SIG-M5 treated with dmso at 0.1 percent for 504 hours (cell line): ENCODE data around the gene PCNX3.

ENCODE experiments used
- DNase-seq: peaks from one replicate; lab custom pipeline; 2025; ENCODE audit not compliant: unreplicated experiment; lab: John Stamatoyannopoulos, UW

PCNX3 gene

DNA sequence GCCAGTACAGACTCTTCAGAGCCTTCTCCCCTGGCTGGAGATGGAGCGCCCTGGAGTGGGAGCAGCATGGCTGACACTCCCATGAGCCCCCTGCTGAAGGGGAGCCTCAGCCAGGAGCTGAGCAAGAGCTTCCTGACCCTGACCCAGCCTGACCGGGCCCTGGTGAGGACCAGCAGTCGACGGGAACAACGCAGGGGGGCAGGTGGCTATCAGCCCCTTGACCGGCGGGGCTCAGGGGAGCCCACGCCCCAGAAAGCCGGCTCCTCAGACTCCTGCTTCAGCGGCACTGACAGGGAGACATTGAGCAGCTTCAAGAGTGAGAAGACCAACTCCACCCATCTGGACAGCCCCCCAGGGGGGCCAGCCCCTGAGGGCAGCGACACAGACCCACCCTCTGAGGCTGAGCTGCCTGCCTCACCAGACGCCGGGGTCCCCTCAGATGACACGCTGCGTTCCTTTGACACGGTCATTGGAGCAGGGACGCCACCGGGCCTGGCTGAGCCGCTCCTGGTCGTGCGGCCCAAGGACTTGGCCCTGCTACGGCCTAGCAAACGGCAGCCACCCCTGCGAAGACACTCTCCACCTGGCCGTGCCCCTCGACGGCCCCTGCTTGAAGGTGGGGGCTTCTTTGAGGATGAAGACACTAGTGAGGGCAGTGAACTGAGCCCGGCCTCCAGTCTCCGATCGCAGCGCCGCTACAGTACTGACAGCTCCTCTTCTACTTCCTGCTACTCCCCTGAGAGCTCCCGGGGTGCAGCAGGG is 2.6 kb downstream of the PCNX3 start:
- no peak for DNase-seq

GRCh38 chr11:65618763-65619162 is 3.2 kb downstream of the PCNX3 start:
- DNase-seq: no peak

DNA sequence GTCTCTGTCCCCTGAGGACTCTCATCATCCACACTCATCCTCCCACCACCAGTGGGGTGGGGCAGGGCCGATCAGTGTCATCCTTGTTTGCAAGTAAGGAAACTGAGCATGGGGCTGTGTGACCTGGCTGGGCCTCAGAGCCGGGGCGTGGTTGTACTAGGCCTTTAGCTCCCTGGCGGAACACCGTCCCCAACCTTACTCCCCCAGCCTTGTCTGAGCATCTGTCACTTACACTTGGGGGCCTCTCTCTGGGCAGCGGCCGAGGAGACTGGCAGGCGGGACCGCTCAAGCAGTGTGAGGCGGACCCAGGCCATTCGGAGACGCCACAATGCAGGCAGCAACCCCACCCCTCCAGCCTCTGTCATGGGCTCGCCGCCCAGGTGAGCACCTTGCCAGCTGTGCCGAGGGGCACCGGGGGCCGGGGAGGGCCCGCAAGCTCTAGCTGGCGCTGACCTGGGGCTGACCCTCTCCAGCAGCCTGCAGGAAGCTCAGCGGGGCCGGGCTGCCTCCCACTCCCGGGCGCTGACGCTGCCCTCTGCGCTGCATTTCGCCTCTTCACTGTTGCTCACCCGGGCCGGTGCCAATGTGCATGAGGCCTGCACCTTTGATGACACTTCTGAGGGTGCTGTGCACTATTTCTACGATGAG is 3.8 kb downstream of the PCNX3 start:
- no peak for DNase-seq

DNA sequence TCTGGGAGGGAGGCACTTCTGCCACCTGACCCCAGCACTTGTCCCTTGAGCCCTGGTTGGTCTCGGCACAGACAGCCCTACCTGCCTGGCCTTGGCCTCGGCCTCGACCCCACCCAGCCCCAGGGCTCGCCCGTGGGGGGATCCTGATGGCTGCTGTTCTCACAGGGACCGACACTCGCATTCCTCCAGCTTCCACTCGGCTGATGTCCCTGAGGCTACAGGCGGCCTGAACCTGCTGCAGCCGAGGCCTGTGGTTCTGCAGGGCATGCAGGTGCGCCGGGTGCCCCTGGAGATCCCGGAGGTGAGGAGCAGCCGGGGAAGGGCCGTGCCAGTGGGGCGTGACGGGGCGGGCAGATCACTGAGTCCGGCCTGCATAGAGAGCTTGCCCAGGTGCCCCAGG is 5.1 kb downstream of the PCNX3 start:
- DNase-seq: no peak

DNA sequence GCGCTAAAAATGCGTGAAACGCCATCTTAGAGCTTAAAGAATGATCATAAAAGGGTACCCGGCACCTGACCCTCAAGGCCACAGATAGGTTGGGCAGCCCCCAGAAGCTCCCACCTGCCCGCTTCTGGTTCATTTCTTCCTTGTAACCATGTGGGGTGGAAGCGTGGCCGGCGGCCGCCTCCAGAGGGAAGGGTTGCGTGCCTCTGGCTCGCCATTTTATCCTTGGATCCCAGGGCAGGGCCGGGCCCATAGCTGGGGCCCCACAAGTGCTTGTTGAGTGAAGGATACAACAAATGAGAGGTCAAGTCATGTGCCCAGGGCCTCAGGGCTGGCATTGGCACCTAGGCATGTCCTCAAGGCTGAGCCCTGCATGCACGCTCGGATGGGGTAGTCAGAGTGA is 5.9 kb downstream of the PCNX3 start:
- DNase-seq: no peak

GRCh38 chr11:65622011-65622410 is 6.4 kb downstream of the PCNX3 start:
- no peak for DNase-seq

DNA sequence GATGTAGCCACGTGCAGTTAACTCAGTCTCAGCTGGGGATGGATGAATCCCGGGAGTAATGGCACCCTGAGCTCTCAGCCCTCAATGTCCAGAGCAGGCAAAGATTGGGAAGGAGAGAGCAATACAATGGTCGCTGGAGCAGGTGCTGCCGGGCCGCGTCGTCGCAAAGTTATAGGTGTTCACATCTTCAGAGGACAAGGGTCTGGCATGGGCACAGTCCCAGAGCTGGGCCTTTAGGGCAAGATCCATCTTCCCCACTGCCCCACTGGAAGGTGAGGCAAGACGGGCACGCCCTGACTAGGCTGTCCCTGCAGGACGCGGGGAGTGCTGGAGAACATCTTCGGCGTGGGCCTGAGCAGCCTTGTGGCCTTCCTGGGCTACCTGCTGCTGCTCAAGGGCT is 7.6 kb downstream of the PCNX3 start:
- DNase-seq: no peak

GRCh38 chr11:65623852-65624616 is 8.5 kb downstream of the PCNX3 start:
- DNase-seq: no peak

DNA sequence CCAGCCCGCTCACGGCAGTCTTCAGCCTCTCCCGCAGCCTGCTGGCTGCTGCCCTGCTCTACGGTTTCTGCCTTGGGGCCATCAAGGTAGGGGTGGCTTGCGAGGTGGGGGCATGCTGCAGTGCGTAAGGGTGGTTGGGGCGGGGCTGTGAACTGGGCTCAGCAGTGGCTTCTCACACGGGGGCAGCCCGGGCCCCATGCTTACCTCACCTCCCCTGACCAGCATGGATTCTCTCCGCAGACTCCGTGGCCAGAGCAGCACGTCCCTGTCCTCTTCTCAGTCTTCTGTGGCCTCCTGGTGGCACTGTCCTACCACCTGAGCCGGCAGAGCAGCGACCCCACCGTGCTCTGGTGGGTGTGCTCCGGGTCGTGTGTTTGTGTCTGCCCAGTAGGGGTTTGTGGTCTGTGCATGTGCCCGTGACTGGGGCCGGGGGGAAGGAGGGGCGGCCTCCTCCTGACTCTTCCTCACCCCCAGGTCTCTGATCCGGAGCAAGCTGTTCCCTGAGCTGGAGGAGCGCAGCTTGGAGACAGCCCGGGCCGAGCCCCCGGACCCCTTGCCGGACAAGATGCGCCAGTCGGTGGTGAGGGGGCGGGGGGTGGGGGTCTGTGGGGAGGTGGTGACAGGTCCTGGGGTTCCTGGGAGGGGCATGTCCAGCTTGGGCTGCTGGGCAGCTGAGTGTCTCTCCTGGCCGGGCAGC is 9.5 kb downstream of the PCNX3 start:
- no peak for DNase-seq

- no peak for DNase-seq
Observed at GRCh38 chr11:65625628-65626342, 10.2 kb downstream of the PCNX3 start.

GRCh38 chr11:65627202-65627601 is 11.6 kb downstream of the PCNX3 start:
- no peak for DNase-seq

DNA sequence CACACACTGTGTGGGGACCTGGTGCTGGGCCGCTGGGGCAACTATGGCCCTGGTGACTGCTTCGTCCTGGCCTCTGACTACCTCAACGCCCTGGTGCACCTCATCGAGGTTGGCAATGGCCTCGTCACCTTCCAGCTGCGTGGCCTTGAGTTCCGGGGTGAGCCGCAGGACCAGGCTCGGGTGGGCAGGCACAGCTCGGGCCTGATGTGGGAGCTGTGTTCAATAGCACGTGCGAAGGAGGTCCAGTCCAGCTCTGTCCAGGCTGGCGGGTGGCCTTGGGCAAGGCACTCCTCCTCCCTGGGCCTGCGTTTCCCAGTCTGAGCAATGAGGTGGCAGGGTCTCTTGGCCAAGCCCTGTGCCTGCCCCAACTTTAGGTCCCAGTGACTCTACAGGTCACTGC is 14.0 kb downstream of the PCNX3 start:
- no peak for DNase-seq

GRCh38 chr11:65630215-65630614 is 14.6 kb downstream of the PCNX3 start:
- no peak for DNase-seq

DNA sequence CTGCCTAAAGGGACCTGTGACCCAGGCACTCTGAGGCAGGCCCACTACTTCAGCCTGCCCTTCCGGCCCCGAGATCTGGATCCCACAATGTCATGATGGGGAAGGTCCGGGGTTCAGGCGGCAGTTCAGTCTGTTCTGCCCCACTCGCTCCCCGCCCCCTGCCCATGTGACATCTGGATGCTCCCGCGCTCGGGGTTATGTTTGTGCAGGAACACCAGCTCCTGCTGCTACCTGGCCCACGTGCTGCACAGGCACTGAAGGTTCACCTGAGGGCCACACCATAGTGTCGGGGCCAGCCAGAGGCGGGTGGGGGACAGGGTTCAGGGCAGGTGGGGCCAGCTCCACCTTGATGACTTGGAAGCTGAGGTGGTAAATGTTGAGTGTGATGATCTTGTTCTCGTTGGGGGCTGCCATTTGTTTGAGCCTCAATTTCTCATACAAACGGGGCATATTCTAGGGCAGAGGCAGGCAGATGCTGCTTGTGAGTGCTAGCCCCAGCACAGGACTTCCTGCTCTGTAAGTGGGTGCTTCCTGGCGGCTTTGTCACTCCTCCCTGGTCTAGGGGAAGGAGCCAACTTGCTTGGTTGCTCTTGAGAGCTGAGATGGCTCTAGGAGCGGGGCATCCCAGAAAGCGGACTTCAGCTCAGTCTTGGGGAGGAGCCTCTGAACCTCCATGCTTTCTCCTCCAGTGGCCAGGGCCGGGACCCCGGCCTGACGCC is 18.0 kb downstream of the PCNX3 start:
- DNase-seq: no peak

- no peak for DNase-seq
Observed at GRCh38 chr11:65634109-65634436, 18.5 kb downstream of the PCNX3 start.

- no peak for DNase-seq
Observed at GRCh38 chr11:65634440-65634839, 18.9 kb downstream of the PCNX3 start.

DNA sequence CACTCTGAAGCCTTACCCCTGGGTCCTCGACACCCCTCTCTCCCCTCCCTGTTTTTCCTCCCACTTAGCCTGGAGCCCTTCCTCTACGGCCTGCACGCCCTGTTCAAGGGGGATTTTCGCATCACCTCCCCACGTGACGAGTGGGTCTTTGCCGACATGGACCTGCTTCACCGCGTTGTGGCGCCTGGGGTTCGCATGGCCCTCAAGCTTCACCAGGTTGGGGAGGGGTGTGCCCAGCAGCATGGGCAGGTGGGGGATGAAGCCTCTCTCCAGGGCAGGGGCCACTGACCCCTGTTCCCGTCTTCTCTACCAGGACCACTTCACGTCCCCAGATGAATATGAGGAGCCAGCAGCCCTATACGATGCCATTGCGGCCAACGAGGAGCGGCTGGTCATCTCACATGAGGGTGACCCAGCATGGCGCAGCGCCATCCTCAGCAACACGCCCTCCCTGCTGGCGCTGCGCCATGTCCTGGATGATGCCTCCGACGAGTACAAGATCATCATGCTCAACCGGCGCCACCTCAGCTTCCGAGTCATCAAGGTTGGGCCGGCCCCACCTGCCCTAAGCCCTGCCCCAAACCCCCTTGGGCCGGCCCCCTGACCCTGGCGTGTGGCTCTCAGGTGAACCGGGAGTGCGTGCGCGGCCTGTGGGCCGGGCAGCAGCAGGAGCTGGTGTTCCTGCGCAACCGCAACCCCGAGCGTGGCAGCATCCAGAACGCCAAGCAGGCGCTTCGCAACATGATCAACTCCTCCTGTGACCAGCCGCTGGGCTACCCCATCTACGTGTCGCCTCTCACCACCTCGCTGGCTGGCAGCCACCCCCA is 19.5 kb downstream of the PCNX3 start:
- no peak for DNase-seq

DNA sequence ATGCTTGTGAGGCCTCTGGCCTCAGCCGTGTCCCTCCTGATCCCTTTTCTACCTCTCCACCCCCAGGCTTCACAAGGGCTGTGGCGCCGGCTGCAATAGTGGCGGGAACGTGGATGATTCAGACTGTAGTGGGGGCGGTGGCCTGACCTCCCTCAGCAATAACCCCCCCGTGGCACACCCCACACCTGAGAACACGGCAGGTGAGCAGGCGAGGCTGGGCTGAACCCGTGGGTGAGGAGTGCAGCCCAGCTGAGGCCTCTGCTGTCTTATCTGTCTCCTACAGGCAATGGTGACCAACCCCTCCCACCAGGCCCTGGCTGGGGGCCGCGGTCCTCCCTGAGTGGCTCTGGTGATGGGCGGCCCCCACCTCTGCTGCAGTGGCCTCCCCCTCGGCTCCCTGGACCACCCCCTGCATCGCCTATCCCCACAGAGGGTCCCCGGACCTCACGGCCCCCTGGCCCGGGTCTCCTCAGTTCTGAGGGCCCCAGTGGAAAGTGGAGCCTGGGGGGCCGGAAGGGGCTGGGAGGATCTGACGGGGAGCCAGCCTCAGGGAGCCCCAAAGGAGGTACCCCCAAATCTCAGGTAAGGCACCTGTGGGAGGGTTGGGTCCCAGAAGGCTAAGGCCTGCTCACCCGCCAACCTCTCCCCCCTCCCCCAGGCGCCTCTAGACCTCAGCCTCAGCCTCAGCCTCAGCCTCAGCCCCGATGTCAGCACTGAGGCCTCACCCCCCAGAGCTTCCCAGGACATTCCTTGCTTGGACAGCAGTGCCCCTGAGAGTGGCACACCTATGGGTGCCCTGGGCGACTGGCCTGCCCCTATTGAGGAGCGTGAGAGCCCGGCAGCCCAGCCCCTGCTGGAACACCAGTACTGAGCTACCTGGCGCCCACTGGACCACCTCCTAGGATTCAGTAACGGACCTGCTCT is 20.8 kb downstream of the PCNX3 start:
- no peak for DNase-seq
